ENCODE data around the gene PARVA.

Gene PARVA

DNA sequence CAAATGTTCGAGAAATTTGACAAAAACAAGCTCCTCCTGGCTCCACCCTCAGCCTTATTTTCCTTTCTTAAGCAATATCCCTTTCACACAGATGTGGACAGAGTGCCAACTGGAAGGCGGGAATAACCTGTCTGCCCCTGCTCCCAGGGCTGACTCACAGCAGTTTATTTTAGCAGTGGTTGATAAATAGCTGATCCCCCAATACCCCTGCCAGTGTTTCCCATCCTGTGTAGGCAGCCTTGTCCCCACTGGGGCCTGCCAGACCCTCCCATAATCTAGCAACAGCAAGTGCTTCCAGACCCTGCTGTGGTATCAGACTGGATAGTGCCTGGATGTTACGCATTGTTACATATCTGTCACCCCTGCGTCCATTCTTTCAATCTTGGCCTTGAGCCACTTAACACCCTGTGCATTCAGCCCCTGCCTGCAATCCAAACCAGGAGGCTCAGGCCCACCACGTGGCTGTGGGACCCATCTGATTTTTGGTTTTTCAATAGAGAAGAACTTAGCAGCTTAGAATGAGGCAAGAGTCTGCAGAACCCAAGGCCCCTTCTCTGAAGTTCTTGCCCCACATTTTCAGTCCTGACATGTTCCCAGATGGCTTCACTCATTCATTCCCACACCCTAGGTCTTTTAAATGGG, 53.7 kb downstream of the PARVA start:
- DNase-seq (ENCODE audit: low read depth in 2 of 2): no peak

DNA sequence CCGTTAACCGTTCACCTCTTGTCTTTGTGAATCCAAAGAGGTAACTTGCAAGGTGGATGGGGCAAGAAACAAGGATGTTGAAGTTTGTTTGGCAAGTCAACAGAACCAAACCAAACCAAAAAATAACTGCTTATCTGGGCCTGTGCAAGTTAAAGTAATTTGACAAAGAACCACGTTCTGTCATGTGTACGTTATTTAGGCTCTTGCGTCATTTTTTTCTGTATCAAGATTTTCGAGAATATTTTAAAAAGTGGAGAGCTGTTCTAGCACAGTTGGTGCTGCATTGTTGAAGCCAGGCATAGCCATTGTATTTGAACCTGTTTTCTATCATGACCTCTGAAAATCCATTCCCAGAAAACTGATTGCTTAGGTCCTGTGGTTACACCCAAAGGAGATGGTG, 55.1 kb downstream of the PARVA start:
- DNase-seq (ENCODE audit: low read depth in 2 of 2): no peak

DNA sequence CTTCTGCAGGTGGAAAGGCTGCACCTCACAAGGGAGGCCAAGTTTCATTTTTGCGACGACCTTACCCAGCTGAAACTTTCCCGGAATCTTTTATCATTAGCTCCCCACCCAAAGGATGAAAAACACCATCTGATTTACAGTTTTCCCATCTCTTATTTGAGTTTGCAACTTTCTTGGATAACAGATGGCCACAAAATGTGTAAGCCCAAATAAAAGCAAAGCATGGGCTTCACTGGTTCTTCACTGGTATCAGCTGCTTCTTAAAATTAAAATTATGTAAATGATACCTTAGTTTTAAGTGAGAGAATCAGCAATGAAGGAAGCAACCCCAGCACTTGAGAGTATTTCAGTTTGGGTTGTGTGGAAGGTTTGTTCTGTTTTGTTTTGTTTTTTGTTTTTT, 55.8 kb downstream of the PARVA start:
- DNase-seq (ENCODE audit: low read depth in 2 of 2): no peak

DNA sequence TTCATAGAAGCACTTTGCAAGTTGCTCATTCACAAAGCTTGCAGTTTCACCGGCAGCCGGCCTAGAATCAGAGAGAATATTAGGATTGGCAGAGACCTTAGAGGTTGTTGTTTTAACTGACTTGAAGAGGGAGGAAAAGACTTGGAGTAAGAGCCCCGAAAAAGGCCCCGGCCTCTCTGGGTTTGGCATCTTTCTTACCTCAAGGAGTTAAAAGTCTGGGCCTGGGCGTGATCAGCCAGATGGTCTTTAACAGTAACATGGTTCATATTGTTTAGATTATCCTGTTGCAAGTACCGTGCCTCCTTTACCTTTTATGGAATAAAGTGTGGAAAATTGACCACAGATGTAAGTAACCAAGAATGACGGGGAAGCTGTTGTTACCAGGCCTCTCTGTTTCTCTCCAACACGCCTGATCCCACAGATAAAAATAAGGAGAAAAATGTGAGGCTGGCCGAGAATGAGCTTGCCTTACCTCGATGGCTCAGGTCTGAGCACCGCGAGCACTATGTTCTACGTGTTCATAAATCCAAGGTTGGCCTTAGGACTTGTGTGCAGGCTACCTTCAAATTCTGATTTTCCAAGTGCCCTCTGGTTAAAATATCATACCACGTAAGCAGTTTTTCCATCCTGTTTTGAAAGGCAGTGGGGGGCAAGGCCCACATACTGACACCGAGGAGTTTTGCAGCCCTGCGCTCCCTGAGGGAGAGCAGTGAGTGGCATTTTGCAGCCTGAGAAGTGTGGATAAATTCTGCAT, 56.4 kb downstream of the PARVA start:
- DNase-seq (ENCODE audit: low read depth in 2 of 2): no peak

DNA sequence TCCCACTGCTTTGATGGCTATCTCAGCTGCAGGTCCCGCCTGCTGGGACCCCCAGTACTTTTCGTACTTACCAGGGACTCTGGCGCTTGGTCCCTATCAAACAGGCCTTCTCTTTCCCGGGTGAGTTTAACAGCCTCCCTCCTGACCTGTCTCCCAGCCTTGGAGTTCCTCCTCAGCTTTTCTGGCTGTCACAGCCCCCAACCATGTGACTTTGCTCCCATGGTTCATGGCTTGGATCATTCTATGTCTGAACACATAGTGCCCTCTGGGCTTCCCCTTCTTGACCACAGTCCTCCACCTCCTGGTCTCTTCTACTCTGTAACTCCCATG, 56.9 kb downstream of the PARVA start:
- no peak for DNase-seq (ENCODE audit: low read depth in 2 of 2)

DNA sequence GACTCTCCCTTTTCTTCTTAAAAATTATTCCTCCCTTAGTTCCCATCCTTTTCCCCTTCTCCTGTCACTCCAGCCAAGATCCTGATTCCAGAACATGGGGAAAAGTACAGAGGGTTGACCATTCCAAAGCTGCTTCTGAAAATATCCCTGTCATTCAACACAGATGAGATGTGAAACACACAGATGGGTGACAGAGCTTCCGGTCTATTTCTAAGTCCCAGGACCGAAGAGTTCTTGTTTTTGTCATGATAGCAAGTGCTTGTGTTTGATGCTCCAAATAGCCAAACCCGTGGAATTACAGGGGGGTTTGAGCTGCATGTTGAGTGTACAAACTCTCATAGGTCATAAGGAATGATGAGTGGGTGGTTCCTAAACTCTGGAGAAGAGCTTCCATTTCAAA, 57.9 kb downstream of the PARVA start:
- no peak for DNase-seq (ENCODE audit: low read depth in 2 of 2)

DNA sequence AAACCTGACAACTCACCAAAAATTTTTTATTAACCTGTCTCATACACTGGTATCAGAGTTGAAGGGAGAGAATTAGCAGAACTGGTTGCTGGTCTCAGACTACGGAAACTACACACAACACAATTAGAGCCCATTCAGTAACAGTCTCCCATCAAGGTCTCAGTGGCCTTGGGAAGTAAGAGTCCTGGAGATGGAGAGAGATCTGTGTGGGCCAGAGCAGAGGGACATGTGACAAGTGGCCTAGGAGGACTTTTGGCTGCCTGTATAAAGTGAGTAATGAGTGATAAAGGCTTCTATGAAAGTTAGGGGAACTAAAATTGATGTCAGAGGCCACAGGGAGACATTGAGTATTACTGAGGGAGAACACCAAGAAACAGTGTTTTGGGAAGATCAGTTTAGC, 58.9 kb downstream of the PARVA start:
- DNase-seq (ENCODE audit: low read depth in 2 of 2): no peak

DNA sequence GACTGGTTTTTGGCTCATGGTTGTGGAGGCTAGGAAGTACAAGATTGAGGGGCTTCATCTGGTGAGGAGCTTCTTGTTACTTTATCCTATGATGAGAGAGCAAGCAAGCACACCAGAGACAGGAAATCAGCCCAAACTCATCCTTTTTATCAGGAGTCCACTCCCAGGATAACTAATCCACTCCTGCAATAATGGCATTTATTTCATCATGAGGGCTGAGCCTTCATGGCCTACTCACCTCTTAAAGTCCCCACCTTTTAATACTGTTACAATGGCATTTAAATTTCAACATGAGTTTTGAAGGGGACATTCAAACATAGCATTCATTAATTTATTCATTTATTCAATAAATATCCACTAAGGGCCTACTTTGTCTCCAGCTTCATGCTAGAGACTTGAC, 60.9 kb downstream of the PARVA start:
- DNase-seq (ENCODE audit: low read depth in 2 of 2): no peak

DNA sequence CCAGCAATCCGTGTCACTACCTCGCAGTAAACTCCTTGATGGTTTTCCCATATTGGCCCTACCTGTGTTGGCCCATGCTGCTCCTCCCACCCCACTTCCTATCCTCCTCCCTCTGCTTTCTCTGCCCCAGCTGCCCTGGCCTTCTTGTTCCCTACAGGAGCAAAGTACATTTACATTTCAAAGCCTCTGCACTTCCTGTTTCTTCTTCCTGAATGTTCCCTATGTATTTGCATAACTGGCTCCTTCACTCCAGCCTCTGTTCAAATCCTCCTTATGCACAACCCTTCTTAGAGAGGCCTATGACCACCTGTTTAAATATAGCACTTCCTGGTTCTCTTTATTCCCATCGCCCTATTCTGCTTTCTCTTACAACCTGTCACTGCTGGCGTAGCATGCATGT, 62.2 kb downstream of the PARVA start:
- no peak for DNase-seq (ENCODE audit: low read depth in 2 of 2)

DNA sequence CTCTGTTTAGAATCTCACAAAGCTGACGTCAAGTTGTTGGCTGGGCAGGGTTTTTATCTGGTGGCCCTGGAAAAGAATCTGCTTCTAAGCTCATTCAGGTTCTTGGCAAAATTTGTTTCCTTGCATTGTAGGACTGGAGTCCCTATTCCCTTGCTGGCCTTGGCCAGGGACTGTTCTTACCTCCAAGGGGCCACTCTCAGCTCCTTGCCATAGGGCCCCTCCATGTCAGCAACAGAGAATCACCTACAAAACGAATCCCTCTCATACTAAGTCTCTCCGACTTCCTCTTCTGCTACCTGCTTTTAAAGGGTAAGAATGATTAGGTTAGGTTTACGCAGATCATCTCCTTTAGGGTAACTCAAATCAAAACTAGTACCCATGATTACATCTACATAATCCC, 63.2 kb downstream of the PARVA start:
- no peak for DNase-seq (ENCODE audit: low read depth in 2 of 2)

DNA sequence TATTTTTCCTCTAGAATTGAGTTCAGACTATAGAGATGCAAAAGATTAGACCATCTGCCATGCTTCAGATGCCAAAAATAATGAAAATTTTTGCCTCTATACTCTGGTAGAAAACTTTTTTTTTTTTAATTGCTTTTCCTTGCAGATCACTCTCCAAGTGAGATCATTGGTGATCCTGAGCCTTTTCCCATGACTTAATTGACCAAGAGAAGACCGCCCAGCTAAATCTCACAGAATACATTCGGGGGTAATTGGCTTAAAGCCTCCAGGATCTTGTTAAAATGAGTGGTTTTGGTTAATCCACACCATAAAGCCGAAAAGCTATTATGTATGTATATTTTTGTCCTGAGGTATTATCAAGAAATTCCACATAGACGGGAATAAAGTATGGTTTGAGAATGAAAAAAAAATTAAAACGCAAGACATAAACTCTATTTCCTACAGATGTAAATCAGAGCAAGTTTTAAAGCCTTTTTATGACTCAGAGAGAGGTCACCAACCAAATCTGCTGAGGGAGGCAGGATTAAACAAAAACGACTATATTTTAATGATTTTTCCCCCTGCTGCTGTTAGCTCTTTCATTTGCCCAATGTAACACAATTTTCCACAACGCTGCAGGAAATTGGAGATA, 64.0 kb downstream of the PARVA start:
- no peak for DNase-seq (ENCODE audit: low read depth in 2 of 2)

DNA sequence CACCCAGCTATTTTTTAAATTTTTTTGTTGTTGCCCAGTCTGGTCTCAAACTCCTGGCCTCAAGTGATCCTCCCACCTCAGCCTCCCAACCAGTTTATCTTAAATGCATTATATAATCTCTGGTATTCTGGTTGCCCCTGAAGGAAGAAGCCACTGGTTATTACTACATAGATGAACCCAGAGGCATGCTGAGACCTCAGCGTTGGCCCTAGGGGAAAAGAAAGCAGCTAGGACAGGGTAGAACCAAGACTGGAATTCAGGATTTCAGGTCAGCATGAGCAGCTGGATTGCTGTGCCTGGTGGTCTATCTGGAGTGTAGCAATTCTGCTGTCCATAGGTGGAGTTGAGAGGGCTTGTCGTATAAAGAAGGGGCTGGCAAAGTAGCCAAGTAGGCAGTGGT, 67.2 kb downstream of the PARVA start:
- no peak for DNase-seq (ENCODE audit: low read depth in 2 of 2)

DNA sequence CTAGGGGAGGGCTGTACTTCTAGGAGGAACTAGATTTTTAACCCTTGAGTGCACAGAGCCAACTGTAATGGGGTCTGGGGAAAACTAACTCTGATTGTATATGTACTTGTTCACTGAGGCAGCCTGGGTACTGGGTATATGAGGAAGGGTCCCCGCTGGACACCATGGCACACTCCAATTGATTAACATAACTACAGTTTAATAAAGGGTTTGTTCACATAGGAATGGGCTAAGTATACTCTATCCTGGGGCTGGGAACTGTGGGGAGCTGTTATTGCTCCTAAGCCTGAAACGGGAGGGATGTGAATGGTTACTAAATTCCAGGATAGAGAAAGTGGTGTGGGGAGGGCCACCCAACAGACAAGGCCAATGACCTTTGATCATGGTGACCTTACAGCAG, 67.6 kb downstream of the PARVA start:
- DNase-seq (ENCODE audit: low read depth in 2 of 2): no peak

DNA sequence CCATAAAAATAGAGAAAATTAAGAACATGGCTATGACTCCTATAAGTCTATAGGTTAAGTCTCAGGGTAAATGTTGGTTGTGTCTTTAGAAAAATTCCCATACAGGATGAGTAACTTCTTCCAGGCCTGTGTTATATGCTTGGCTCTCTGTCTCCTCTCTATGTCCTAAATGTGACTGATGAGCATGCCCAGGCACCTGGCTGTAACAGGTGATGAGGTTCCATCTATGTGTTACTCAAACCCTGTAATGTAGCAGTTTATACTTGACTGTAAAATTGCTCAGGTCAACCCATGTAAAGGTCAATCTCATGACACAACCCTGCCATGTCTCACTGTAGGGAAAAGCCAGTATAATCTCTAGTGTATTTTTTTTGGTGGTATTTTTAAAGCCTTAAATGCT, 69.5 kb downstream of the PARVA start:
- DNase-seq (ENCODE audit: low read depth in 2 of 2): no peak

DNA sequence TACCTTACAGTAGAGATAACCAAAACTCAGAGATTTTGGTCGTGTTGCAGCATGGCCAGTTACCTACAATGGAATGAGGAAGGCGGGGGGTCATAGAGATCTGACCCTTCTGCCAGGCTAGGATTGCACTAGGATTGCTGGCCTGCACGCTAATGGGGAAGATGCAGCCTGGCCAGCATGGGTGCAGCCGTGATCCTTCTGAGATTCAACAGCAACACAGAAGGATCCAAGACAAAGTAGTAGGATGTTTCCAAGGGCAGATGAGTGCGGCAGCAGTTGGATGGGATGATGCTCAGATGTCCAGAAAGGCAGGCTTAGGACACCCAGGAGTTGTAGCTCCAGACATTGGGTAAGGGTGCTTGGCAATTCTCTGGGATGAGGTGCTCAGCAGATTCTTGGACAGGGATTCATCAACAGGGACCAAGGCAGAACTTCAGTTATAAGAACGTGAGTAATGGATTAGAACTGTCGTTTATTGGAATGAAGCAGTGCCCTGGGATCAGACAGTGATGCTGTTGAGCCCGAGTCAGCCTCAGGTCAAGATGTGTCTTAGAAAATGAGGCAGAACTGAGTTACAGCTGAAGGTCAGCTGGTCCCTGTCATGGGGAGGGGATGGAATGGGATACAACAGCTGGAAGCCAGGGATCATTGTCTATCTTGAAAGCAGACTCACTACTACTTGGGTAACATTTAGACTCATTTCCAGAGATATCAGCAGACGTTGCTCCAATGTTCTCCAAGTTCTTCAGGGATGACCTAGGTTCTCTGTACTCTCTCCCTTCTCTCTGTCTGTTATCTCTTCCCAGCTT, 71.0 kb downstream of the PARVA start:
- no peak for DNase-seq (ENCODE audit: low read depth in 2 of 2)

DNA sequence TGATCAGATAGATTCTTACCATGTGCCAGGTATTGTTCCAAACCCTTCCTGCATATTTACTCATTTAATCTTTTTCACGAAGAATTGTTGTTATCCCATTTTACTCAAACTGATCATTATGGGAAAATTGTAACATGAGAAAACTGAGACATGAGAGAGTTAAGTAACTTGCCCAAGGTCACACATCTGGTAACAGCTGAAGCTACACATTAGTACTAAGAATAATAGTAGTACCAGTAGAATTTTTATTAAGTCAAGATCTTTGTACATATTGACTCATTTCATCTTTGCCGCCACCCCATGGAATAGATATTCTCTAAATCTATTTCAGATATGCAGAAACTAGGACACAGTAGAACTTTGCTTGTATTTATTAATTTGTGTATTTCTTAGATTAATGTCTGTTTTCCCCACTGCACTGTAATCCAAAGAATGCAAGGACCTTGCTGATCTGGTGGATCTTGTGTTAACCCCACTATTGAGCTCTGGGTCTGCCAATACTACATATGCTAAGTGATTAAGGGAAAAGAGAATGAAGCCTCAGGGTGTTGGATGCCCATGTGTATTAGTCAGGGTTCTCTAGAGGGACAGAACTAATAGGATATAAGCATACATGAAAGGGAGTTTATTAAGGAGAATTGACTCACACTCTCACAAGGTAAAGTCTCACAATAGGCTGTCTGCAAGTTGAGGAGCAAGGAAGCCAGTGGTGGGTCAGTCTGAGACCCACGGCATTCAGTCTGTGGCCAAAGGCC, 72.8 kb downstream of the PARVA start:
- DNase-seq (ENCODE audit: low read depth in 2 of 2): no peak

DNA sequence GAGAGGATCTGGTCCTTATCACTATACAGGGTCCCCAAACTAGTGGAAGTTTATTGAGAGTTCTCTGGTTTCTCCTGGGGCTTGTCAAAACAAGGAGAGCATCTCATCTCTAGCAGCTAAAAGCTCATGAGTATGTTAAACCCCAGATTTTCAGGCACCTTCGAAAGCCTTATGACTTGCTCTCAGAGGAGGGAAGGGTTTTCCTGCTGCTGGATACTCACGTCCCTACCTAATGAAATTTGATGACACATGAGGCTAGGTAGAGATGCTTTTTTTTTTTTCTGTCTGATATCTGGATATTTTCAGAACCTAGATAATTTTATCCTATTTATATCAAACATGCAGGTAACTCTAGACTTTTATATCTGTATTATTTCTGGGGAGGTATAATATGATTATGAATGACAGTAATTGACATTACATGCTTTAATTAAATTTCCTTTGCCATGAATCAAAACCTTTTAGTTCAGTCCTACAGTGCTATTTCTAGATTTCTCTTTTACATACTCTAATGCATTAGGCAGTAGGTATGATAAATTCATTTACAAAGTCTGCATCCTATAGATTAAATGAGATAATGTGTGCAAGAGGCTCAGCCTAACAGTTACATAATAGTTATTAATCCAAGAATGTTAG, 73.9 kb downstream of the PARVA start:
- DNase-seq (ENCODE audit: low read depth in 2 of 2): no peak

DNA sequence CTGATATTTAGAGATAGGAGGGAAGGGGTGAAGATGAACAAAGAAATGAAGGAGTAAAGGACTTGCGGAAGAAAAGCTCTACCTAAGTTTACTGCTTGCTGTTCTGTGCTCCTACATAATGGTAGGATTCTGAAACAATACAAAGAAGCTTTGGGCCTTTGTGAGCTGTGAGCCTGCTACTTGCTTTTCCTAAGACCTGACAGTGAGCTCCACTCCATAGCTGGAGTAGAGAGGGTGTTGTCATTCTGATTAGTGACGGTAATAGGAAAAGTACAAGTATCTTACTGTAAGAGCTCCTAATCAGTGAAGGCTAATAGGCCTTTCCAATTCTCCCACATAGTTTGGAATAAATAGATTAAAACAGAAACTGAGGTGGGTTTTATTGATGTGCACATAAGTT, 75.9 kb downstream of the PARVA start:
- no peak for DNase-seq (ENCODE audit: low read depth in 2 of 2)

DNA sequence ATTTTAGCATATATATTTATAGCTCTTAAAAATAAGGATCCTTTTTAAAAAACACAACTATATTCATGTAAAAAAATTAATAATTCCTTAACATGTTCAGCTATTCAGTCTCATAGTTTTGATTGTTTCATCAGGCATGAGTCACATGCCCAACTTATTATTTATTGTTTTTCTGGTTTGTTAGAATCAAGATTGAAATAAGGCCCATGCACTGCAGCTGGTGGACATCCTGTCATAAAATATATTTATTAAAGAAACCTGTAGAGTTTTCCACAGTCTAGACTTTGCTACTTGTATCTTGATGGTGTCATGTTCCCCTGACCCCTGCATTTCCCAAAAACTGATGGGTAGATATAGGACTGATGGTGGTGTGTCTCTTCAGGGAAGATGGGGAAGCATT, 77.4 kb downstream of the PARVA start:
- no peak for DNase-seq (ENCODE audit: low read depth in 2 of 2)

DNA sequence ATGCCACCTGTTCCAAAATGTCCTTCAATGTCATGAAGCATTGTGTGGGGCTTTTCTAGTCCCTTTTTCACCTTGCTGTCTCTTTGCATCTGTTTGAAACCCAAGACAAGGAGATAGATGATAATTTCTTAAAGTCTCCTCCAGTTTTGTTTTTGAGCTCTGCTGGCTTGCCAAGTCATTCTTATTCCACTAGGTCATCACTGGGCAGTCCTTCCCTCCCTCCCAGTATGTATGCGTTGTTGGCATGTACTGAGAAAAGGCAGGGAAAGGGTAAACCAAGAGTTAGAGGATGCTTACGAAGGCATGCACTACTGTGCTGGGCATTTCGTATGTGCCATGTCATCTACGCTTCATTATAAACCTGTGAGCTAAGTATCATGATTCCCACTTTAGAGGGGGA, 78.6 kb downstream of the PARVA start:
- no peak for DNase-seq (ENCODE audit: low read depth in 2 of 2)
